Glomerular endothelial cell (primary cell): Measurements from ENCODE around the gene EPB41L2. TPM values are rescaled to one million over a fixed set of nuclear protein-coding genes. Genes with fewer than 3 reads are reported as not detected.

Experiments used
- DNase-seq: peaks from one replicate; pipeline ENCODE4 v3.0.0-alpha.2; 2011; ENCODE audit warnings: low read depth, low spot score; ENCODE audit errors: extremely low read depth
- total RNA-seq: library from RNA; depleted of rRNA; stranded (reverse); fragments of >200 nt; gene quantifications from 2 replicates; pipeline ENCODE4 v1.2.3, GENCODE V29; 2015

EPB41L2 gene
- total RNA-seq, 1 donor from 2014 or later, result 91.5 TPM

DNA sequence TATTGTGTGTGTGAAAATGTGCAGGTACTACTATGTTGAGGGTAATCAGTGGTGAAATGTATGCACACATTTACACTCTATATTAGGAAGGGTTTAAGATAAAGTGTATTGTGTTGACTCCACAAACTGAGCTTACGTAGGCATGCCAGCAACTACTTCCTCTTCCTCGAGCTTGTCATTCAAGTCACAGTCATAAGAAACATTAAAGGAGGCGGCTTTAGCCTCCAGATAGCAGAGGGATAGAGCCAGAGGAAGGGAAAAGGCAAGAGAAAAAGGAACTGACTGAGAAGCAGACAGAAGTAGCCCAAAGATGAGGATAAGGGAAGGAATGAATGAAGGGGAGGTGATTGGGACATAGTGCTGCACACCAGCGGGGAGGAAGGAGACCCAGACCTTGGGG lies 180.7 kb downstream of the EPB41L2 start:
- no peak for DNase-seq

DNA sequence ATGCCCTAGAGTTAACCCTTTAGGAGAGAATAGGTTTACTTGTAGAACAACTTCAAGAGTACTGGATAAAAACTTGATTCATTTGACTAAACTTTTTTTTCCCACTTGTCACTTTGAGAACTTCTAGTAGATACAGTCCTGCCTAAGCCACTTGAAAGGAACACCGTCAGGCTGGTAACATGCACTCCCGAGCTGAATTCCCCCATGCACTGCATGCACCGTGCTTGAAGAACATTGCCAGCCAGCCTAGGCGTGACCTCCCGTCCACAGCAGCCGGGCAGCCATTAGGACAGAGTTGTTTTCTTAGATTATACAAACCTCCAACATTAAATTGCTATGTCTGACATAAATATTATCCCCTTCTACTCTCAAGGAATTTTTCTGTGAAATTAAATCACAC lies 183.2 kb downstream of the EPB41L2 start:
- DNase-seq, result no peak

DNA sequence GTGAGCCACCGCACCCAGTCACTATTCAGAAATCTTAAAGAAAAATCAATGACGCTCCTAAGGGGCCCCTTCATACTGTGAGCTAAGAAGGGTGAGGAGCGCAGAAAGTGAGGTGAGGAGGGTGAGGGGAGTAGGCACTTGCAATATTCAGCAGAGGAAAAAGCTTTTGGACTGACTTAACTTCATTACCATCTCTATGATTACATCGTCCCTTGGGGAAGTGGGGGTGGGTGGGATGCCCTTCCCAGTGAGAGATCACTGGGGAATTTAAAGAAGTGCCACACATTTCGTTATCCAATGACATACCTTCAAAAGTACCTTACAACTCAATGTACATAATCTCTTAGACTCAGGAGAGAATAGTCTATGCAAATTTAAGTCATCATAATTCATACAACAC lies 189.3 kb downstream of the EPB41L2 start:
- no peak for DNase-seq

DNA sequence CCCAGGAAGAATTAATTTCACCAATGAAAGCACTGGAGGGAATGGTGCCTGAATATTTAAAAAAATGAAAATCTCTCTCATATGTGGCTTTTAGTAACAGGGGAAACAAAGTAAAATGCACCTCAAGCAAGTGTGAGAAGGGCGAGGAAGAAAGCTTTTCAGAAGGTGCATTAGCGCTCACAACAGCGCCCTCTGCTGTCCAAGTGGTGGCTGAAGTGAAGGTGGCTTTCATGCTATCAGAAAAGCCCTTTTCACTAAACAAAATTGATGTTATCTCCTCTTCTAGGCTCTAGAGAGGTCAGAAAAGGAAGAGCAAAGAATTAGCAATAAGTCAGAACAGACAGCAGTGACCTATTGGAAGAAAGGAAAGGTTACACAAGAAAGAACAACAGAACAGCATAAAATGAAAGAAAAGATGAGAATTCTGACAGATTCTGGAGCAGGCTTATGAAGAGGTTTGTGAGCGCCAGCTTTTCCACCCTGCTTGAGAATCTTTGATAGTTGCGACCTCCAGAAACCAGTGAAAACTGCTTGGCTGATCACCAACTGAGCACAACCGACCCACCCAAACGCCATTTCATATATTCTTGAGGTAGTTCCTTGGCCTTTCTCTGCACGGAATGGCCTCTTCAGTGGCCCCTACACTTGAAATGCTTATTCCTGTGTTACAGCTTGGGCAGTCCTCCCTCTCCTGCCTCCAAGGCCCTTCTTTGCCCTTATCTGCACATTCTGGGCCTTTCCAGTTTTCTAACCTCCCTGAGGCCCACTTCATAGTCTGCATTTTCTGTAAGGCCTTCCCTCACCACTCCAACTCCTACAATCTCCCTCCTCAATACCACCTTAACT lies 190.6 kb downstream of the EPB41L2 start:
- peak; percentile 16 for DNase-seq

DNA sequence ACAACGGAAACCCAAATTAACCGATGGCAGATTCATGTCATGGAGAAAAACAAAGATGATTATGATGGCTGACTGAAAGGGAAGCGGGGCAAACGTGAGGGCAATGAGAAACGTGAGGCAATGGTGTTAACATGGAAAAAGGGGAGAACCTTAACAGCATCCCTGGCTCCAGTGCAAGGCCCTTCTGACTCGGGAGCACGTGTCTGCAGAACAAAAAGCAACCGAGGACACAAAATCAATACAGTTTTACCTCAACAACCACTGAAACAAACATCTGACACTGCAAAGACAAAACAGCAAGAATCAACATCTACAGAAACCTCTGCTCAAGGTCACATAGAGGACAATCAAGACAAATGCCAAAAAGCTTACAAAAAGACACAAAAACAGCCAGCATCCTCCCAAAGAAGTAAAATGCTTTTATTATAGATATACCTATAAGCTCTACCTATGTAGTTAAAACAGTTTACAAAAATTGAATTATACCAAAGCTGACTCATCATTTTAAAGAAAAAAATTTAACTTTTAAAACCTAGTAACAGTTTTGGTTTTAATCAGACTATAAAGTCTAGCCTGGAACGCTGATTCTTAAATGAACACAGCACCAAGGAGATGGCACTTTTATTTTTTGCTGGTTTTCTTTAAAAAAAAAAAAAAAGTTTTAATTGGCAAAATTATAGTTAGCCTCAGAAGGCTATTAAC lies 192.7 kb downstream of the EPB41L2 start:
- no peak for DNase-seq

DNA sequence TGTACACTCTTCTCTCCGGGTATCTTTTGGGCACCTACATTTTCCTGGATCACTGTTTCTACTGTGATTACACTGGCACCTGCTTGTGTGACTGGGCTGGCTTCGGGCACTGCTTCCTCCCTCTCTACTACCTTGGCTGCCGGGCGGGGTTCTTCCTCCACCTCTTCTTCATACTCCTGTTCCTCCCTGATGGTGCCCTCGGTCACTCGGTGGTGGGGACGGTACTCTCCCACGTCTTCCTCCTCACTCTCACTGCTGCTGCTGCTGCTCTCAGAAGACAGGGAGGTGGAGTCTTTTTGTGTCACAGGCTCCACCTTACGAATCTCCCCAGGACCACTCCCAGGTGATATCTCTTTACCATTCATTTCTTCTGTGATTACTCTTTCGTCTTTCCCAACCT lies 193.4 kb downstream of the EPB41L2 start:
- DNase-seq, result no peak

DNA sequence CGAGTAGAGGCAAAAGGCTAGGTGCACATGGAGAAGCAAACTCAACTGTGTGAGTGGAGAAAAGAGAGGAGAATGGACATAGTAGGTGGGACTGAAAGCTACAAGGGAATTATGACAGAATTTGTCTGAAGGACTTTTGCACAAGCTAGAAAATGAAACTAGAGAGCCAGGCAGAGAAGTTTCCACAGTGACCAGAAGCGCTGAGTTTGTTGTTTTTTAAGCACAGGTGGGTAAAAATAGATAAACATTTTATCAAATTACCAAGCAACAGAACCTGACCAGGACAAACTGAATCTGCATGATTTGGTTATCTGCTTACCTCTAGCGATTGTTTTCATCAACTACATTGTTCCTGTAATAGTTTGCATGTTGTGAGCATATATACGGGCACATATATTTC lies 197.3 kb downstream of the EPB41L2 start:
- DNase-seq, result no peak

DNA sequence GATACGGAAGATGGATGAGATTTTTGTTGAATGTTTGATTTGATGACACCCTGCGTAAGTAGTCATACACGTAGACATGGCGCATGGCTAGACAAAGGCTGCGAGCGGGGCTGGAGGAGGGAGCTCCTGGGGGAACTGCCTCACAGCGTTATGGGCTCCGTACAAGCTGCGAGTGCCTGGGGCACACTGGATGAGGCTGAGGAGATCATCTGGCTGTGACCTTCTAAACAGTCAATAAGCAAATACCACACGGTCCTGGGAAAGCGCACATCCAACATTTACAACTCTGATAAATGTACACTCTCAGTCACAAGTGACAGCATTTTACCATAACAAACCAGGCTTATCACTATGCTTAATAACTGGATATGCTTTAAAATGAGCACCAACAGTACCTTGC lies 198.7 kb downstream of the EPB41L2 start:
- DNase-seq, result no peak

DNA sequence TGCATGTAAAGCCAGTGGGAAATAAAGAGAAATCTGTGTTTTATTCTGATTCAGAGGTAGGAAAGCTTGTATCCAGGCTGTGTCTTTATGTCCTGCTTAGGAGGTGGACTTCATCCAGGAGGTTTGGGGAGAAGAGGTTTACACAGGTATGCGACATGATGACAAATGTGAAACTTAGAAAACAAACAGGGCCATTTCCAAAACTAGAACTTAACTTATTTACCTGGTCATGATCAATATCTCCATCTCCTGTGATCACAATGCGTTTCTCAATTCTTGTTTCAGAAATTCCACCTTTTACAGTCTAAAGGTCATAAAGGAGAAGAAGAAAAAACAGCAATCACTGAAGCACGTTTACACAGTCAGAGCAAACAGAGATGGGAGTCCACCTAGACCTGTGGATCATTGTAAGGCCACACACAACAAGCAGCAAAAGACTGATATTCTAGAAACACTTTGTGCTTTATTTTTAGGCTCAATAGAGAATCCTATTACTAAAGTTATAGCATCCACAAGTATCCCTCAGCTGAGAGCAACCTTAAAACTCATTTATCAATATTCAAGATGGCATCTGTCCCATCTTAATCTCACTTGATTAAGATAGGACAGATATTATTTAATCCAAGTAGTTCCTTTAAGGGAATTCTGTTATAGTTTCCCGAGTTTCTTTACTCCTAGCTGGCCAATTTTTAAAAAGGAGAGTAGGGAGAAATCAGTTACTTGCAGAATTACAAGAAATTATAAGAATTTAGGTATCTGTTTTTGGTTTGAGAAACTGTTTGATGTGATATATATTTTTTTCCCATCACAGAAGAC lies 199.4 kb downstream of the EPB41L2 start:
- no peak for DNase-seq

DNA sequence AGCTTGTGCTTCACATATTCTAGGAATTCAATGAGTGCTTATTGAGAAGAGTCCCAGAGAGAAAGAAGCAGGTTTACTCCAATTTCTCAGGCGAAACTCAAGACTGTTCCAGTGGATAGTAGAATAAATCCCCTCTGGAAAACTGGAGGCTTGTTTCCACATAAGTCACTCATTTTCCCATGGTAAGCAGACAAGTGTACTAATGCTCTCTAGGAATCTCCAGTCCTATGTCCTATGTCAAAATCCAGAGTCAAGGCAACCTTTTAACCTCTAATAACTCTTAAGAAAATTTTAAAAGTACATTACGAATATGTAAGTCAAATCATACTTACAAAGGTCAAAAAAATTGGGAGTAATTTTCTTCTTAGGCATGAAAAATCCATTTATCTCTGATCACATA lies 200.7 kb downstream of the EPB41L2 start:
- no peak for DNase-seq

DNA sequence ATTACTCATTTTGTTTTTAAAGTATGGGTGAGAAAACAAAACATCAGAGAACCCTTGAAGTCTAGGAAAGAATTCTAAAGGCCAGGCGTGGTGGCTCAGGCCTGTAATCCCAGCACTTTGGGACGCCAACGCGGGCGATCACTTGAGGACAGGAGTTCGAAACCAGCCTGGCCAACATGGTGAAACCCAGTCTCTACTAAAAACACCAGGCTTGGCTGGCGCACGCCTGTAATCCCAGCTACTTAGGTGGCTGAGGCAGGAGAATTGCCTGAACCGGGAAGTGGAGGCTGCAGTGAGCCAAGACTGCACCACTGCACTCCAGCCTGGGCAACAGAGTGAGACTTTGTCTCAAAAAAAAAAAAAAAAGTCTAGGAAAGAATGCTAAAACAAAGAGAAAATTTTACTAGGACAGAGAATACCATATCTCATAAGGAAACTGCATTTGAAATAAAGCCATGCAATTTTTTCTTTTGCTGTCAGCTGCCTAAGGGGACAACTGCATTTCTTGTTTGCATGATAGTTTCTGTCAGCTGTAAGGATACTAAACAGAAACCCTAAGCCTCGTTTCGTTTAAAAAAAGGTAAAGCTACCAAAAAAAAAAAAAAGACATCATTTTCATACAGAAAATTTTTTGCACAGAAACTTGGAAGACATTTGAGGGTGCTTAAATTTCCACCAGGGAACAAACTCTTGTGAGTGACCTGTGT lies 203.7 kb downstream of the EPB41L2 start:
- DNase-seq, result no peak

DNA sequence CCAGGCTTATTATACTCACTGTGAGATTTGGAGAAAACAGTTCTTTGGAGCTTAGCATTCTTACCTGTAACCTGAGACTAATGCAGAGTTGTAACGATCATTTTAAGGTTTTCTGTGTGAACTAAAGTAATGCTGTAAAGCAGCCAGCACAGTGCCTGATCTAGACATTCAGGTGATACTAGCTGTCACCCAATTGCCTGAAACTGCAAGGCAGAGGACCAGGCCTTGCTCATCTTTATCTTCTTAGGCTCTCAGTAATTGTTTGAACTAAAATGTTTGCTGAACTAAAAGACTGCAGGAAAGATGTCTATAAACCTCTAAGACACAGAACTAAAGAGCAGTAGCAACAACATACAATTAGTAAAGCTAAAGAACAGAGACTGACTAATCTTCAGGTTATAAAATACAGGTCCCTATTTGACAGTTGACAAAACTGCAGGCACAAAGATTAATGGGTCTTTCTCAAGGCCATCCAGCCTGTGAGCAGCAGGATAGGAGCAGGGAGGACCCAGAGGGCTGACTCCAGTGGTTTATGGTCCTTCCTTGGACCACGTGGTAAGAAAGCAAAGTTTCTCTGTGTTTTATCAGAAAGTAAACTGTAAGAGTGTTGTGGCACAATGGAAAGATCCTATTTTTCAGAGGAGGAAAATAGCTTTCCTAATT lies 204.4 kb downstream of the EPB41L2 start:
- no peak for DNase-seq

DNA sequence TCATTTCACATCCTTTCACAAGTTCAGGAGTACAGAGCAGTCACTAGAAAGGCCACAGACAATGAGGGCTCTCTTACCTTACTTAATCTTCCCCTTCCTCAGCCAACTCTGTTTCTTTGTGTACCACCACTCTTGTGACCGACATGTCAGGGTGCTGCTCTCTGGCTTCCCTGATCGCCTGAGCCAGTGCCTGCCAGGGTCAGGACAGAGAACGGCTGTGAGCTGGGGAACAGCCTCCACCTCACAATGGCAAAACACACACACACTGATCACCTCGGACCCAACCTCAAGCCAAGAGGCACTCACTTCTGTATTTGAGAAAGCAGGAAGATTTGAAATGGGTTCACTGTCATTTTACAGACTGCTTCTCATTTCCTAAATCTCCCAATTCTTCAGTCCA lies 205.0 kb downstream of the EPB41L2 start:
- DNase-seq, result no peak

DNA sequence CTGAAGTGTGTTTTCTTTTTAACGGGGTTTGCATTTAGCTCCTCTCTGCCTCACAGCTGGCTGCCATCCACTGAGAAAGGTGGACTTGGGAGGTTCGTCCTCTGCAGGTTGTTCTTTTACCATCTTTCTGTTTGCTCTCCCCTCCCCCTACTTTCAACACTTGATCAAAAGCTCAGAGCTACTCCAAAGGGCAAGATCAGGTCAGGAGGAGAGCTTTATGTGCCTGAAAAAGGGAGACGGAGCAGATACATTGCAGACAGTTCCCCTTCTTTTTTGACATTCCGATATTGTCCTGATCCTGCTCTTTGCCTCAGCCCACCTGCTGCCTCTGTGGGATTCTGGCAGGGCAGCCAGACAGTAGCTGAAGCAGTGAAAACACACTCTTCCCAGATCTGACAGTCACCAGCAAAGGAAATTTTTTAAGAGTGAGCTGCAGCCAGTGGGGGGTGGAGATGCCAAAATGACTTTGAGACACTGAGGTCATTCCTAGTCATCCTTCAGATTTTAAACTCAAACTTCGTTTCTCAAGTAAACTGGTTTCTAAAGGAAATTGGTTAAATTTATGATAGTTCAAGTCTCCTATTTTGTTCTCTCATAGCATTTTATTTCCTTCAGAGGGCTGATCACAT lies 209.4 kb downstream of the EPB41L2 start:
- no peak for DNase-seq

DNA sequence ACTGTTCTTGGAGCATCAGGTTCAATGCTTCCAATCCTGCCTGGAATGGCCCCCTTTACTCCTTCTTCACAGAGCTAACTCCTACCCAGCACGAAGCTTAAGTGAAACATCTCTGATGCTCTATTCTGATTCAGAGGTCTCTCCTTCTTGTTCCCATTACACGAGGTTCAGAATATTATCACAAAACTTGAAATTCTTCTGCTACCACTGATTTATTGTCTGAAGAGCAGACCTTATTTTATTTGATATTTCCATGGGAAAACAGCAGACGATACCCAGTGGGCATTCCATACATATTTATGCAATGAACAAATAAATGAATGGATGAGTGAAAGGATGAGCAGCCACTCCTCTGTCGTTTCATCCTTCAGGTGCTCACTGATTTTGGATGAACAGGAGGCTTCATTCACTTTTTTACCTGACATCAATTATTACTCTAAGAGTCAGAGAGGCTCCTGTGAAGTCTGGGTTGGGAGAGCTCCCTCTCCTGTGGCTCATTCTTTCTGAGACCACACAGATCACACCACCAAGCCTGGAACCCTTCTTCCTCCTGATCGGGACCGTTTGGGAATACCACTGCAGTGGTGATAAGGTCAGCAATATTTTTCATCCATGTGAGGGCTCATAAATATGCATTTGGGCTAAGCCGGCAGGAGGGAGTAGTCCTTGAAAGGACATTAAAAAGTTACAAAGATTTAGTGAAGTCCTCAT lies 210.0 kb downstream of the EPB41L2 start:
- no peak for DNase-seq

DNA sequence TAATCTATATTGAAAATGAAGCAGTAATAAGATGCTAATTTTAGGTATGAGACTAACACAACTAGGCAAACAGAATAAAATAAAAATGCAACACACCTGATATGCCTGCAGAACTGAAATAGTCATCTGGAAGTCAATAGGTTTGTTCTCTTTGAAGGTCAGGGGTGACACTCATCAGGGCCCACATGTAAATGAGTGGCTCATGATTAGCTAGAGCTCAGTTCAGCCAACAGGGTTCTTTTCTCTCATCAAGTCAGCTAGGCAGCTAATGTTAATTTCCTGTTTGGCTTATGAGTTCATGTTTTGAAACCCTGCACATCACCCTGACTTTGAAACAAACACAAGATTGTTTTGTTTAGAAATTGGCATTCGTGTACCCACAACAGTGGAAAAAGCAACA lies 212.0 kb downstream of the EPB41L2 start:
- DNase-seq, result no peak

DNA sequence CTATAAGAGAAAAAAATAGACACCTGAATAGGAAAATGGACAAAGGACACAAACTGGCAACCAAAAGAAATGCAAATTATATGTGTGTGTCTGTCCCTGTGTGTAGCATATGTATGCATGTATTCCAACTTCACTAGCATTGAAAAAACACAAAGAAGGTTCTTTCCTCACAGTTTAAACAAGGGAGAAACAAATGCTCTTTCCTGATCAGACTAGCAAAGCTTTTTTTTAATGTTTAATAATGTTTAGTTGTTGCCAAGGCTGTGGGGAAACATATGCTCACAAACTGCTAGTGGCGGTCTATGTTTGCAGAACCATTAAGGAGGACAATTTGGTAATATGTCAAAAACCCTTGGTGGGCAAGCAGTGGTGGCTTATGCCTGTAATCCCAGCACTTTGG lies 213.5 kb downstream of the EPB41L2 start:
- DNase-seq, result no peak

DNA sequence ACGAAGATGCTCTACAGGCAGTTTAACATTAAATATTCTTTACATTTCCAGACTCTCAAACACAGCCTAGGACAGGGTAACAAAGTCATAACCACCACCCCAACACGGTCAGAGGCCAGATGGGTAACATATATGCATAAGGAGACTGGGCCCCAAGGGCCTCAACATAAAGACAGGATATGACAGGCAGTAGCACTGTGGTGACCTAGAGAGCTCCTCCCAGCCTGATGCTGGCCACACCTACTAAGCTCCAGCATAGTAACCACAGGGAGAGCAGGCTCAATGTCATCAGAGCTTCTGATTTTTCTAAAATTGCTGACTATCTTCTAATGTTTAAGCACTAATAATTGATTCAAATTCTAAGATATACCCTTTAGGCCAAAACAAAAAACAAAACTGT lies 214.1 kb downstream of the EPB41L2 start:
- no peak for DNase-seq
